Muscle of back (tissue), 11 donors: ENCODE measurements around the gene CYTH3. TPM values are rescaled to one million over a fixed set of nuclear protein-coding genes. Genes with fewer than 3 reads are reported as not detected.
A peak's percentile ranks its signal among the peaks of the same experiment; 100 is the strongest.

ENCODE experiments used
- DNase-seq, 3 donors: peaks; one replicate each; pipeline versions ENCODE4 v3.0.0 to v3.0.0-alpha.2; 2013
- polyA plus RNA-seq, 10 donors: library from polyadenylated mRNA; unstranded; fragments of 120-200 nt; gene quantifications; one replicate each; pipeline ENCODE4 v1.2.1, GENCODE V29; 2013; ENCODE audit not compliant: insufficient read length in 10 of 10

Gene CYTH3
- polyA plus RNA-seq, 10 donors = 28.9 to 46.4 (median 32.9) TPM

DNA sequence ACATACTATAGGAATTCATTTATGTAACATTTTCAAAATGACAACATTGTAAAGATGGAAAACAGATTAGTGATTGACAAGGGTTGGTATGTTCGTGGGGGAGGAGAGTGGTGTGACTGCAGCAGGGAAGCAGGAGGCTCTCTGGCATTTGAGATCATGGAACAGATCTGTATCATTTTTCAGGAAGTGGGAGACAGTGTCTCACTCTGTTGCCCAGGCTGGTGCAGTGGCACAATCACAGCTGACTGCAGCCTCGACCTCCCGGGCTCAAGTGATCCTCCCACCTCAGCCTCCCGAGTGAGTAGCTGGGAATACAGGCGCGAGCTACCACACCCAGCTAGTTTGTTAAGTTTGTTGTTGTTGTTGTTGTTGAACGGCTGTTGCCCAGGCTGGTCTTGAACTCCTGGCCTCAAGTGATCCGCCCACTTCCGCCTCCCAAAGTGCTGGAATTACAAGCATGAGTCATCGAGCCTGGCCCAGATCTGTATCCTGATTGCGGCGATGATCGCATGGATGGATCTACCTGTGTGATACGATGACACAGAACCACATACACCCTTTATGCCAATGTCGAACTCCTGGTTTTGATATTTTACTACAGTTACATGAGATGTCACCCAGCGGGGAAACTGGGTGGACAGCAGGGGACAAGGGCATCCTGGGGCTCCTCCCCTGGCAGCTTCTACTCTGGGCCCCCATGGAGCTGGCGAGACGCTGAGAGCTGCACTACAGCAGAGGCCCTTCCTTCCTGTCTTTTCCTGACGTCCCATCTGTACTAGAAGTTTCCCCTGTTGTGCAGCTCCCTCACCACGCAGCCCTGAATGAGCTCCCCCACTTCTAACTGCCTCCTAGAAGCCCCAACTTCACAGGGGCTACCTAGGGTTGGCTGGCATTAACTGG lies 12.3 kb upstream of the CYTH3 start:
- no peak for DNase-seq

DNA sequence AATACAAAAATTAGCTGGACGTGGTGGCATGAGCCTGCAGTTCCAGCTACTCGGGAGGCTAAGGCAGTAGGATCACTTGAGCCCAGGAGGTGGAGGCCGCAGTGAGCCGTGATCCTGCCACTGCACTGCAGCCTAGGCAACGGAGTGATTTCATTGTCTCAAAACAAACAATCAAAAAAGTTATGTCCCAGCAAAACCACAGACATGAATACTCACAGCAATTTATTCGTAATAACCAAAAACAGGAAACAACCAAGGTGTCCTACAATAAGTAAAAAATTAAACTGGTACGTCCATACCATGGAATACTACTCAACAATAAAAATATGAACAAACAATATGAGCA lies 11.6 kb upstream of the CYTH3 start:
- no peak for DNase-seq

DNA sequence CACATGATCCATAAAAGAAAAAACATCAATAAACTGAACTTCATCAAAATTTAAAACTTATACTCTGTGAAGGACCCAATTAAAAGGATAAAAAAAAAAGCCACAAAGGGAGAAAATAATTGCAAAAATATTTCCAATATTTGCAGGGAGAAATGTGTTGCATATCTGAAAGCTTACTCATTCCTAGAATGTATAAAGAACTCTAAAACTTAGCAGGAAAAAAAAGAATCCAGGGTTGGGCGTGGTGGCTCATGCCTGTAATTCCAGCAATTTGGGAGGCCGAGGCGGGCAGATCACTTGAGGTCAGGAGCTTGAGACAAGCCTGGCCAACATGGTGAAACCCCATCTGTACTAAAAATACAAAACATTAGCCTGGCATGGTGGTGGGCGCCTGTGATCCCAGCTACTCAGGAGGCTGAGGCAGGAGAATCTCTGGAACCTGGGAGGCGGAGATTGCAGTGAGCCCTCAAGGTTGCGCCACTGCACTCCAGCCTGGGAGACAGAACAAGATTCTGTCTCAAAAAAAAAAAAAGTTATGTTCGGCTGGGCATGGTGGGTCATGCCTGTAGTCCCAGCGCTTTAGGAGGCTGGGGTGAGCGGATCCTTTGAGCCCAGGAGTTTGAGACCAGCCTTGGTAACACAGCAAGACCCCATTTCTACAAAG lies 11.1 kb upstream of the CYTH3 start:
- peak in 1 of 3 donors; percentile 73 for DNase-seq

DNA sequence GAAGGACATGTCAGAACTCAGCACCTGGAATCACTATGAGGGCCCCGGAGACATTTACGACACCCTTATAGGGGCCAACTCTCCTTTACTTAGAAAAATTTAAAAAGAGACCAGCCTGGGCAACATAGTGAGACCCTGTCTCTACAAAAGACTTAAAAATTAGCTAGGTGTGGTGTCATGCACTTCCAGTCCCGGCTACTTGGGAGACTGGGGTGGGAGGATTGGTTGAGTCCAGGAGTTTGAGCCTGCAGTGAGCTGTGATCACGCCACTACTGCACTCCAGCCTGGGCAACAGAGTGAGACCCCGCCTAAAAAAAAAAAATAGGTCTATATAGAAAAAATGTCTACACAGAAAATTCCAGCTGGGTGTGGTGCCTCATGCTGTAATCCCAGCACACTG lies 7.5 kb upstream of the CYTH3 start:
- DNase-seq = no peak

DNA sequence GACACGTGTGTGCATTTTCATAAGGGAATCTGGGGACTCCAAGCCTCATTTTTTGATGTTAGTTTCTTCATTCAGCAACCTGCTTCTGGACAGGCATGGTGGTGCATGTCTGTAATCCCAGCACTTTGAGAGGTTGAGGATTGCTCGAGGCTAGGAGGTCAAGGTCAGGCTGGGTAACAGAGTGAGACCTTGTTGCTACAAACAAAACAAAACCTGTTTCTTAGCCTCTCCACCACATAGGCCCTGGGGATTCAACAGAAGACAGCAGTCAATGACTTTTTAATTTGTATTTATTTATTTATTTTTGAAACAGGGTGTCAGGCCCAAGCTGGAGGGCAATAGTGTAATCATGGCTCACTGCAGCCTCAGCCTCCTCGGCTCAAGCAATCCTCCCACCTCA lies 6.9 kb upstream of the CYTH3 start:
- DNase-seq = no peak

DNA sequence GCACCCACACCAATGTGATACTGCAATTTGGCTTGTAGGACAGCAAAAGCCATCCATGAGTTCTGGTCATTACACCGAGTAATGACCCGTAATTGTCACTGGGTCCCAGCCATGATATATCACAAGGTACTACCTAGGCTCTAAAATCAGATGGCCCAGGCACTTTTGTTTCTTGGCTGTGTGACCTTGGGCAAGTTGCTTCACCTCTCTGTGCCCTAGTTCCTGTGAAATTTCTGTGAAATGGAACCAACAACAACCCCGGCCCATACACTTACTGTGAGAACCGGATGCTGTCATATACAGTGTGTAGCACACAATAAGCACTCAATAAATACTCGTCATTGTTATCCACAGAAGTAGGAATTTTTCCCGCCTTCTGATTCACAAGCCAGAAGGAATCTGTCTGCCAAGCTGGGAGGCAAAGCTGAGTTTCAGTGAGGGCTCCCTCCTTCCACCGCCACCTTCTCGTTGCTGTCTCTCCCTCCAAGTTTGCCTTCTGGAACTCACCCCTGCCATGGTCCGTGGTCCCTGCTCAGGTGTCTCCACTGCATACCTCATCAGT lies 6.4 kb upstream of the CYTH3 start:
- DNase-seq = no peak

DNA sequence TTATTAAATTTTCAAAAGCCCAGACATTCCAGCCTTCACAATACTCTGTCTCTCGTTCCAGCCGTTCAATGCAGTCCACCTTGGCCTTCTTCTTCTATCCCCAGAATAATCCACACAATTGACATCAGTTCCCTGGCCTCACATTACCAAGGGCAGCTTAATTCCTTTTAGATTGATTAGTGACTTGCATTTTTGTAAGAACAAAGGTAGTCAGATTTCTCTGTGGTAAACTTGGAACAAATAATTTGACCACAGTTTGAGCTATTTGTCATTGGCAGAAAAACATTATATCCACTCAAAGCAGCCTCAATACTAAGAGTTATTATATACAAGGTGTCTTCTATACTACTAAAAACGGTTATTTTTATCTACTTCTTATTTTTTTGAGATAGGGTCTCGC lies 5.1 kb upstream of the CYTH3 start:
- no peak for DNase-seq

DNA sequence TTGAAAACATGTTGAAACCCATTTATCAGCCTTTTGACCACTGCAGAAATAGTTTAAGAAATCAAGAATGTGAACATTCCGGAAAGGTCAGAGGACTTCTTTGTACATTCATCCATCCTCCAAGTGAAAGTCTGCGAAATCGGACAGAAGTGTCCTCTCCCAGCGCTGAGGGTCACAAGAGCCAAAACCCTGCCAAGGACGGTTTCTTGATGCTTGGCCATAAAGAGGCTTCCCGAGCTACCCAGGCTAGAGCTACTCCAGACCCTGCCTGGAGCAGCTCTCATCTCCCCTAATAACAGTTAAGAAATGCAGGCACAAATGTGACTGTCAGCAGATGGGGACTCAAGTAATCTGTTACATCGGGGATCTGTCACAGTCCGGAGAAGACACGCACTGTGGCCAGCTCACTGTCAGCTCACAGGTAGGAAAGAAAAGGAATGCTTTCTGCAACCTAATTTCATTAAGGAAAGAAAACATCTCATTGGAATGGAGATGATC lies 4.5 kb upstream of the CYTH3 start:
- DNase-seq = no peak

DNA sequence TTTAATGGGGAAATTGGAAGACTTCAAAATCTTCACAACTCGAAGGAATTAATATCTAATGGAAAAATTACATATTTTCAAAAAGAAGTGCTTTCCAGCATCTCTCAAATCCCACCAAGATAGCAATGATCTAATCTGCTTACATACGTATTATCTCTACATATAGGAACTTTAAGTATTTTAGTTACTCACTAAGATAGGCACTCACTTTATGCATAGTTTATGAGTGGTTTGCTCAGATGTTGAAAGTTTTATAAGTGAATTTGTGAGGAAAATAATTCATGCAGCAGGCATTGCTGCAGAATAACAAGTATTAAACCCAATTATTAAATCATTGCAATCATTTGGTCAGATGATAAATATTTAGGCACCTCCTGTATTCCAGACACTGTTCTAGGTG lies 2.3 kb upstream of the CYTH3 start:
- DNase-seq = no peak

DNA sequence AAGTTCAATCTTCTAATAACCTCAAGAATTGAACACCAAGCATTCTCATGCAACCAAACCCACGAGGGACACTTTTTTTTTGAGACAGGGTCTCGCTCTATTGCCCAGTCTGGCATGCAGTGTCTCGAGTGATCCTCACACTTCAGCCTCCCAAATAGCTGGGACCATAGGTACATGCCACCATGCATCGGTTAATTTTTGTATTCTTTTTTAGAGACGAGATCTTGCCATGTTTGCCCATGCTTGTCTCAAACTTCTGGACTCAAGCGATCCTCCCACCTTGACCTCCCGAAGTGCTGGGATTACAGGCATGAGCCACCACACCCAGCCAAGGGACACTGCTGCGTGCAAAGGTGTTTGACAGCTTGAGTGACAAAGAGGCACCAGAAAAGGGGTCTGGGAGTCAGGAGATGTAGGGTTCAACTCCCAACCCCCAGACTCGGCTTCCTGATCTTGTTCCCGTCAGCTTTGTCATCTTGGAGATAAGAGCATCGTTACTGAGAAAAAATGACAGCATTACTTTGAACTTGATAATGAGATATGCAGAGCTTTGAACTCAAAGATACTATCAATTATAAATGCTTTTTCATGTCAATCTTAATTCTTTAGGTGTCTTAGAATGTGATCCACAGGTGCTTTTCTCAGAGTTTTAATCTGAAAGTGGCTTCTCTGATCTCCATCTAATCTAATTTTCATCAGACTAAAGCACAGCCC lies 1.6 kb upstream of the CYTH3 start:
- DNase-seq = no peak

DNA sequence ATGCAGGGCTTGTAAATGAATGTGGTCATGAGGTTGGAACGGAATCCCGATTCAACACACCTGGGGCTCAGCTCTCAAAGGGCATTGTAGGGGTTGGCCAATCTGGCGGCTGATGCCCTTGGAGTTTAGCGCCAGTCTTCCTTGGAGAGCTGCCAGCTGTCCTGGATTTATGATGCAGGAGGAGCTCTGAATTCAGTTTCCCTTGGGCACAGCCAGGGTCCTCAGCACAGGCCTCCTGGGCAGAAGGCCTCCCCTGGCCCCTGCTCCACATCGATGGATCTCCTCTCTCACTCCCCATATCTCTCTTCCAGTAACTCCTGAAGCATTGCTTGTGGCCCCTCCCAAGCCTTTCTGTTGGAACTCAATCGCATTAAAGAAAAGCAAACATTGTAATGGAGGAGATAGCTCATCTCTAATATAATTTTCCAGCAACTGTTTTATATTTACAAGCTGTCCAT lies 985 bp upstream of the CYTH3 start:
- no peak for DNase-seq

DNA sequence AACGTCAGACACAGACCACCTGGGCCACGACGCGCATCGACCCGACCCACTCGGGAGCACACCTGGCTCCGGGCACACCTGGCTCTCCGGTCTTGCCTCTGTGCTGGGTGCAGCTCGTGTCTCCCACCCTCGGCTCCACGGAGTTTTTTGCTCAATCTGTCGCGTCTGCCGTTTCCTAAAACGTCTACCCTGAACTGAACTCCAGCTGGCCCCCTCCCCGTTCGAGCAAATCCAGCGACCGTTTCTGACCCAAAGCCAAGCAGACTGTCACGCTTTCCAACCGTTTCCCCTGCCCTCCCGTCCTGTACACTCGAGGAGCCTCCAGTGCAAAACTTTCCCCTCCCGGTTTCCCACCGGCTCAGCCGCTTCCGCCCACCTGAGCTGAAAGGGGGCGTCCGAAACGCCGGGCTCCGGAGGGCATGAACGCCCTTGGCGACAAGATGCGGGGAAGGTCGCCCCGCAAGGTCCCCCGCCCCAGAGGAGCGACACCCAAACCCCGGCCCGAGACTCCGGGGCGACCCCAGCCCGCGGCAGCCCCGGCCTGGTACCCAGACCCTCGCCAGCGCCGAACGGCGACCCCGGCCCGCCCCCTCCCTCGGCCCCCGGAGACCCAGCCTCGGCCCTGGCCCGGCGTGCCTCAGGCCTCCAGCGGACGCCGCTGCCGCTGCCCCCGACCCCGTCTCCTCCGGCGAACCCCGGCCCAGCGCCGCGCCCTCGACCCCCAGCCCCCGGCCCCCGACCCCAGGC lies 557 bp downstream of the CYTH3 start:
- peak in 2 of 3 donors; percentile 59 to 80 for DNase-seq

DNA sequence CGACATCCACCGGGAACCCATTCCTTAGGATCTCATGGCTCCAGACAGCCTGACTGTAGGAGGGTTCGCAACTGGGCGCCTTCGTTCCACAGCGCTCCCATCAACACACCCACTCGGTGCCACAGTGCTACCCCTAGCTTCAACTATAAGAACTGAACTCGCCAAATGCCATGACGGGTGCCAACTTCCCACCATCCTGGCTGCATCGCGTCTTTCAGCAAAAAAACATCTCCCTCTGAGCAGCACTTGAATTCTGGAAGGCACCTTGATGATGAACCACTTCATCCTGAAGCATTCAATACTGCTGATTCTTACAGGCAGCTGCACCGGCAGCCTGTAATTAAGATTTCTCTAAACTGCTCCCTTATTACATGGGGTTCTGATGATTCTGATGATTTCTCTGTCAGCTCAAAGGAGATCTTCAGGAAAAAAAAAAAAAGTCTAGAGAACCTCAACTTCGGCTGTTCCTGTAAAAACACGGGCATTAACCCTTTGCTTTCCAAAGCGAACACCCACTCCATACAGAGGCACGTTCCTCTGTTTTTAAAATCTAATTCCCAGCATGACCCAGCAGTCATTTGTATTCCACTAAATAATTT lies 1.3 kb downstream of the CYTH3 start:
- DNase-seq = peak in 2 of 3 donors; percentile 53 to 78

DNA sequence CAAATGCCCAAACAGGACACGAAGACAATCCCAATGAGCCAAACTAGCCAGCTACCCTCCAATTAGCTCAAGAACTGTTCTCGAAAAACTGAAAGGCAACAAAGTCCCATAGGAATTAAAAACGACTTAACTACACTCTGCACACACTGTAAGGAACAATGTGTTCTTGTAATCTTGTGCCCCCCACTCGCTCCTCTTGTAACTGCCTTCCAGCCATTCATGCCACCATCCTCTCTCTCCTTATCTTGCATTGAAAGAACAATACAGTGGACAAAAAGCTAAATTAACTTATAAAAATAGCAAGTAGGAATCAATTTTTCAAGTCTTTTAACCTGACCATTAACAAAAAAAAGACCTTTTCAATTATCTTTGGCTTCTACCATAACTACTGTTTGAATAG lies 2.9 kb downstream of the CYTH3 start:
- DNase-seq = no peak

DNA sequence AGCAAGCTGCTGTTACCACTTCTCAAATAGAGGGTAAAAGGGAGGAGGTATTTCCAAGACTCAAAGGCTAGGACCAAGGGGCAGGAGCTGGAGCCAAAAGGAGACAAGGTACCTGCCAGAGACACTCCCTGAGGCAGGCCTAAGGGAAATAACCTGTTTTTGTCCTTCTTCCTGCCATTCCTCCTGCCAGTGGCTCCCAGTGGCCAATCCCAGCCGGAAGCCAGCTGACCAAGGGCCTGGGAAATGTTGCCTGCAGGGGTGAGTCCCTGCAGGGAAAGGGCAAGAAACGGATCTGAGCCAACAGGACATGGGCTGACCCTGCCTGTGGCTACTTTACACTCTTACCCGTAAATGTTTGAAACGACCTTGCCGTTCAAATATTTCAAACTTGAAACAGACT lies 3.5 kb downstream of the CYTH3 start:
- no peak for DNase-seq

DNA sequence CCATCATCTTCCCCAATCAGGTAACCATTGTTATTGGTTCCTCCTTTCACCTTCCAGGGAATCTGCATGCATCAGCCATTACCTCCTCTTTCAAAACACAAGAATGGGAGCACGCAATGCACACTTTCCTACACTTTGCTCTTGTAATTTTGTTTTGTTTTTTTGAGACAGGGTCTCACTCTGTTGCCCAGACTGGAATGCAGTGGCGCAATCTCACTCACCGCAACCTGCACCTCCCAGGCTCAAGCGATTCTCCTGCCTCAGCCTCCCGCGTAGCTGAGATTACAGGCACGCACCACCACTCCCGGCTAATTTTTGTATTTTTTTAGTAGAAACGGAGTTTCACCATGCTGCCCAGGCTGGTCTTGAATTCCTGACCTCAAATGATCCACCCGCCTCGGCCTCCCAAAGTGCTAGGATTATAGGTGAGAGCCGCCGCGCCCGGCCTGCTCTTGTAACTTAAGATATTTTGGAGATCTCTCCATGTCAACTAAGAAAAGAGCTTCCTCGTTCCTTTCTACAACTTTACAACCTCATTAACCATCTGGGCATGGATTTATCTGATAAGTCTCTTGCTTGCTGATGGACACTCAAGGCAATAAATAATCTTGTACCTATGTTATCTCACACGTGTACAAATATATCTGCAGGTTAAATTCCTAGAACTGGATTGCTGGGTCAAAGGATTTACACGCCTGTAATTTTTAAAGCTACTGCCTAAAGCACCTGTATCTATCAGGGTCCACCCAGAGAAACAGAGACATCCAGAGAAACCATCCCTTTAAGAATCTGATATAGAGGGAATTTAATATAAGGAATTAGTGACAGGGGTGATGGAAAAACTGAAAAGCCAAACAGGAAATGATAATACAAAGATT lies 4.2 kb downstream of the CYTH3 start:
- DNase-seq = no peak

DNA sequence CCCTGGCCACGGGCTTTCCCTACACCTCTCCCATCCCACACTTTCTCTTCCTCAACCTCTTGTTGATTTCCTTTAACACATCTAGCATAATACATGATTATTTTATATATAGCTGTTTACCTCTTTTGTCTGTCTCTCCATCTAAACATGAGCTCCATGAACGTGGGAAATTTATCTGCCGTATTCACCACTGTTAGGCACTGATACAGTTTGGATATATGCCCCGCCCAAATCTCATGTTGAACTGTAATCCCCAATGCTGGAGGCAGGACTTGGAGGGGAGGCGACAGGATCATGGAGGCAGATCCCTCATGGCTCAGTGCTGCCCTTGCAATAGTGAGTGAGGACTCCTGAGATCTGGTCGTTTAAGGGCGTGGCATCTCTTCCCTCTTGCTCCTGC lies 5.7 kb downstream of the CYTH3 start:
- no peak for DNase-seq

DNA sequence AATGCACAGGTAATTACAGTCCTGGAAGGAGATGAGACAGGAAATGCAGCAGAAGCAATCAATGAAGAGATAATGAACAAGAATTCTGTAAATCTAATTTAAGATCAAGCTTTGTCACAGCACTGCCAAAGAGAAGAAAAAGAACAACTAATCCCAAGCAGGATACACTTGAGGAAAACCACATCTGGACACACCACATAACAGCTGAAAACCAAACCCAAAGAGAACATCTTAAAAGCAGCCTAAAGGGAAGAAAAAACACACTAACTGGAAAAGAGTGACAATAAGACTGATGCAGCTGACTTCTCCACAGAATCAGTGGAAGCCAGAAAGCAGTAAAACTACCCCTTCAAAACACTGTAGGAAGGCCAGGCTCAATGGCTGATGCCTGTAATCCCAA lies 10.2 kb downstream of the CYTH3 start:
- DNase-seq = peak in 1 of 3 donors; percentile 73

DNA sequence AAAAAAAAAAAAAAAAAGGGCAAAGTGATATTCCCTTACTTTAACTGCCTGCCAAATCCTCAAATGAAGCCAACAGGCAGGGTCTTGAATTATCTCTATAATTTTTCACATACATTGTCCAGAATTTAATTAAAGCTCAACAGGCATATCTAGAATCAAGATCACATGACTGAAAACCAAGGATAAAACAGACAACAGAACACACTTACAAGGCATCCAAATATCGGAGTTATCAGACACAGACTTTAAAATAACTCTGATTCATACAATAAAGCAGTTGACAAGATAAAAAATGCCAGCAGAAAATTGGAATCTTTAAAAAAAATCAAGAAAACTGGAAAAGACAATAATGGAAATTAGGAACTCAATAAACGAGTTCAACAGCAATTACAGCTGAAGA lies 10.7 kb downstream of the CYTH3 start:
- no peak for DNase-seq
